Measurements from ENCODE around the gene DBT. TPM values are rescaled to one million over a fixed set of nuclear protein-coding genes. Genes with fewer than 3 reads are reported as not detected.

The DBT gene
- total and polyA plus RNA-seq, 8 donors, result 0.87 to 22.3 (median 6.3) TPM

DNA sequence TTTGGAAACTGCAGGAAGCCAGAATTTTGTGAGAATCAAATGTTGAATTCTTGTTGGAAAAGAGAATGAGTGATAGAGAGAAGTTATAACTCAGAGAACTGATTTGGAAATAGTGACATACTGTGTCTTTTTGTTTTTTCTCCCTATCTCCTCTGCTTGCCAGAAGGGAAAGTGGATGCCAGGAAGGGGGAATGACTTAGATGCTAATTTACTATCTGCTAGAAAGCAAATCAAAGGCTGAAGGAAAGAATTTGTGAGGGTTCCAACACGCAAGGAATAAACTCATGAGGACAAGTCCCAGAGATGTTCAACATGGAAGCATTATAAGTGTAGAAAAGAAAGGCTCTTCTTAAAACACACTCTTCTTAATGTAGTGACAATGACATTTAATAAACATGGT, 51.0 kb downstream of the DBT start:
- Histone ChIP-seq H3K9me3 (no peaks in the 10 kb centered on the region), H3K27ac (no peak overlapping the region), H3K4me1 (peaks cover 0 to 5% (median 0%) of the 10 kb centered on the region in 4 donors), H3K27me3 (no peaks in the 10 kb centered on the region), H3K4me3 (no peak overlapping the region), H3K36me3 (peaks cover 18 to 95% (median 83%) of the 10 kb centered on the region in 4 donors)
- no peak for DNase-seq
- intact Hi-C loops (cut with DNase I; ENCODE audit: low total_unique reads), result no loop called here
- no peak for TF ChIP-seq POLR2A (IDR thresholded peaks at IDR 0.05)
- TF ChIP-seq POLR2AphosphoS5 (IDR thresholded peaks at IDR 0.05), result no peak
- TF ChIP-seq, protein P1, sequence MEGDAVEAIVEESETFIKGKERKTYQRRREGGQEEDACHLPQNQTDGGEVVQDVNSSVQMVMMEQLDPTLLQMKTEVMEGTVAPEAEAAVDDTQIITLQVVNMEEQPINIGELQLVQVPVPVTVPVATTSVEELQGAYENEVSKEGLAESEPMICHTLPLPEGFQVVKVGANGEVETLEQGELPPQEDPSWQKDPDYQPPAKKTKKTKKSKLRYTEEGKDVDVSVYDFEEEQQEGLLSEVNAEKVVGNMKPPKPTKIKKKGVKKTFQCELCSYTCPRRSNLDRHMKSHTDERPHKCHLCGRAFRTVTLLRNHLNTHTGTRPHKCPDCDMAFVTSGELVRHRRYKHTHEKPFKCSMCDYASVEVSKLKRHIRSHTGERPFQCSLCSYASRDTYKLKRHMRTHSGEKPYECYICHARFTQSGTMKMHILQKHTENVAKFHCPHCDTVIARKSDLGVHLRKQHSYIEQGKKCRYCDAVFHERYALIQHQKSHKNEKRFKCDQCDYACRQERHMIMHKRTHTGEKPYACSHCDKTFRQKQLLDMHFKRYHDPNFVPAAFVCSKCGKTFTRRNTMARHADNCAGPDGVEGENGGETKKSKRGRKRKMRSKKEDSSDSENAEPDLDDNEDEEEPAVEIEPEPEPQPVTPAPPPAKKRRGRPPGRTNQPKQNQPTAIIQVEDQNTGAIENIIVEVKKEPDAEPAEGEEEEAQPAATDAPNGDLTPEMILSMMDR (IDR thresholded peaks at IDR 0.05), result no peak
- no peak for TF ChIP-seq EP300 (IDR thresholded peaks at IDR 0.05)
- 96 to 100% (median 97%) methylated on average over 1 of the region's 1 CpG for WGBS, 5 donors

DNA sequence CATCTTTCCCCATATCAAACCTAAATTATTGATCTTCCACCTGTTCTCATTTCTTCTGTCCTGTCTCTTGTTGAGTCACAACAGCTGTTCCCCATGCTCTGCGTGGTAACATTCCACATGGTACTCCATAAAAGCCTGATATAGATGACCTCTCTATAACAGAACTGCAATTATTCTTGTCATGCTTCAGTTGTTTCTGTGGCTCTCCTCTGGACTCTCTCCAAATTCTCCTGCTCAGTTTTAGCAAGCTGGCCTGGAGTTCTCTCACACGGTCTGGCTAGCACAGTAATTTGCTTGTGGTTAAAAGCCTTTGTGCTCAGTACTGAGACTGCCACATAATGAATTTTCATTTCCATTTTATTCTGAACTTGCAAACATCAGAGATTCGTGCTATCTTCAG, 61.0 kb downstream of the DBT start:
- Histone ChIP-seq H3K27ac (no peak overlapping the region), H3K4me1 (peaks cover 0 to 17% (median 8%) of the 10 kb centered on the region in 4 donors), H3K9me3 (no peaks in the 10 kb centered on the region), H3K27me3 (no peaks in the 10 kb centered on the region), H3K4me3 (no peak overlapping the region), H3K36me3 (peaks cover 0 to 27% (median 13%) of the 10 kb centered on the region in 4 donors)
- 35 to 48% (median 38%) methylated on average over 3 of the region's 3 CpGs for WGBS, 5 donors
- intact Hi-C loops (cut with DNase I; ENCODE audit: low total_unique reads), result no loop called here
- DNase-seq, result peak in 1 of 2 donors; percentile 63
- TF ChIP-seq EP300 (IDR thresholded peaks at IDR 0.05) (no peak), POLR2AphosphoS5 (IDR thresholded peaks at IDR 0.05) (no peak), POLR2A (IDR thresholded peaks at IDR 0.05) (no peak)
- TF ChIP-seq, protein P1 (IDR thresholded peaks at IDR 0.05), result no peak

DNA sequence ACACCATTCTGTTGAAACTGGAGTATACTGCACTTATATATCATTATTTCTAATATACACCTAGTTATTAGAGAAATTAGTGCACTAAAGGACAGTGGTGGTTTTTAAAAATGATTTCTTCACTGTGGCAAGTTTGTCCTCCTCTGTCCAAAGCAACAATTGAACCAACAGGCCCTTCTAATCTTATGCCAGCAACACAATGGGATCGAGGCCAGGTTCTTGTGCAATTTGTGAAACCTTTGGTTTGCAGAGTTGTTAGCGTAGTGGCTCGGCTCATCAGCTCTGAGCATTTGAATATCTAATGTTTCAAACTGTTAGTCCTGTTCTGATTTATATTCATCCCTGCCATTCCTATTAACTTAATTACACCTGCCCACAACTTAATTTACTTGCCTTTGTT, 61.7 kb downstream of the DBT start:
- H3K4me1 ChIP-seq, result peaks cover 0 to 17% (median 8%) of the 10 kb centered on the region in 4 donors
- intact Hi-C loops (cut with DNase I; ENCODE audit: low total_unique reads), result no loop called here
- no peaks in the 10 kb centered on the region for H3K9me3 ChIP-seq
- H3K27me3 ChIP-seq, result no peaks in the 10 kb centered on the region
- H3K27ac ChIP-seq, result no peak overlapping the region
- peak; percentile 3 to 59 for DNase-seq
- H3K36me3 ChIP-seq, result peaks cover 0 to 20% (median 8%) of the 10 kb centered on the region in 4 donors
- H3K4me3 ChIP-seq, result no peak overlapping the region
- WGBS, 5 donors, result 40 to 67% (median 48%) methylated on average over 3 of the region's 3 CpGs
- TF ChIP-seq, protein P1 (IDR thresholded peaks at IDR 0.05), result no peak
- TF ChIP-seq POLR2AphosphoS5 (IDR thresholded peaks at IDR 0.05) (no peak), EP300 (IDR thresholded peaks at IDR 0.05) (no peak), POLR2A (IDR thresholded peaks at IDR 0.05) (no peak)

DNA sequence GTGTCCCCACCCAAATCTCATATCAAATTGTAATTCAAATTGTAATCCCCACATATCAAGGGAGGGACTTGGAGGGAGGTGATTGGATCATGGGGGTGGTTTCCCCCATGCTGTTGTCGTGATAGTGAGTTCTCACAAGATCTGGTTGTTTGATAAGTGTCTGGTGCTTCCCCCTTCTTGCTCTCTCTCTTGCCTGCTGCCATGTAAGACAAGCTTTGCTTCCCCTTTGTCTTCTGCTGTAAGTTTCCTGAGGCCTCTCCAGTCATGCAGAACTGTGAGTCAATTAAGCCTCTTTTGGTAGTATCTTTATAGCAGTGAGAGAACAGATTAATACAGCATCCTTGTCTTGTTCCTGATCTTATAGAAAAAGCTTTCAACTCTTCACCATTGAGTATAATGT, 65.1 kb downstream of the DBT start:
- Histone ChIP-seq H3K4me1 (peaks cover 0 to 17% (median 8%) of the 10 kb centered on the region in 4 donors), H3K9me3 (no peaks in the 10 kb centered on the region), H3K4me3 (no peak overlapping the region), H3K27me3 (no peaks in the 10 kb centered on the region), H3K36me3 (no peaks in the 10 kb centered on the region), H3K27ac (no peak overlapping the region)
- 17 to 76% (median 50%) methylated on average over 1 of the region's 1 CpG for WGBS, 5 donors
- intact Hi-C loops (cut with DNase I; ENCODE audit: low total_unique reads), result no loop called here
- no peak for DNase-seq
- TF ChIP-seq, protein P1 (IDR thresholded peaks at IDR 0.05), result no peak
- TF ChIP-seq POLR2AphosphoS5 (IDR thresholded peaks at IDR 0.05), result no peak
- TF ChIP-seq POLR2A (IDR thresholded peaks at IDR 0.05), result no peak
- no peak for TF ChIP-seq EP300 (IDR thresholded peaks at IDR 0.05)

Data from stomach (tissue), 9 donors.